Chondrocyte (in vitro differentiated cells): Measurements from ENCODE around the gene TMEM132E. TPM values are rescaled to one million over a fixed set of nuclear protein-coding genes. Genes with fewer than 3 reads are reported as not detected.

ENCODE experiments used
- DNase-seq: peaks from one replicate; pipeline ENCODE4 v3.0.0; 2021; ENCODE audit warnings: mixed read lengths, low spot score
- H3K27ac Mint-ChIP-seq: one replicate; pipeline ENCODE4 v1.8.0; 2021; ENCODE audit warnings: mild to moderate bottlenecking, moderate library complexity, mixed read lengths; ENCODE audit not compliant: unreplicated experiment
- H3K27me3 Mint-ChIP-seq: 2 replicates; pipeline ENCODE4 v1.8.0; 2021; ENCODE audit warnings: low read depth, mixed read lengths
- H3K36me3 Mint-ChIP-seq: 2 replicates; pipeline ENCODE4 v1.8.0; 2021; ENCODE audit warnings: low read depth, mixed read lengths
- H3K4me1 Mint-ChIP-seq: 2 replicates; pipeline ENCODE4 v1.8.0; 2021; ENCODE audit warnings: low read depth, mild to moderate bottlenecking, mixed read lengths
- H3K4me3 Mint-ChIP-seq: one replicate; pipeline ENCODE4 v1.8.0; 2021; ENCODE audit warnings: mild to moderate bottlenecking, moderate library complexity, mixed read lengths; ENCODE audit not compliant: unreplicated experiment
- H3K9me3 Mint-ChIP-seq: 2 replicates; pipeline ENCODE4 v1.8.0; 2021; ENCODE audit warnings: low read depth, mixed read lengths
- total RNA-seq: library from RNA; stranded (reverse); gene quantifications from 3 replicates; pipeline ENCODE4 v1.2.1, GENCODE V29; 2021
- TF ChIP-seq, protein P1 (sequence below): fragments of 200-600 bp; sonication (generic); IDR thresholded peaks from 2 replicates; pipeline ENCODE4 v1.5.0; 2021; ENCODE audit warnings: antibody characterized with exemption, mild to moderate bottlenecking, moderate library complexity

TMEM132E gene
- total RNA-seq, 1 donor from 2014 or later: 0.20 TPM

DNA sequence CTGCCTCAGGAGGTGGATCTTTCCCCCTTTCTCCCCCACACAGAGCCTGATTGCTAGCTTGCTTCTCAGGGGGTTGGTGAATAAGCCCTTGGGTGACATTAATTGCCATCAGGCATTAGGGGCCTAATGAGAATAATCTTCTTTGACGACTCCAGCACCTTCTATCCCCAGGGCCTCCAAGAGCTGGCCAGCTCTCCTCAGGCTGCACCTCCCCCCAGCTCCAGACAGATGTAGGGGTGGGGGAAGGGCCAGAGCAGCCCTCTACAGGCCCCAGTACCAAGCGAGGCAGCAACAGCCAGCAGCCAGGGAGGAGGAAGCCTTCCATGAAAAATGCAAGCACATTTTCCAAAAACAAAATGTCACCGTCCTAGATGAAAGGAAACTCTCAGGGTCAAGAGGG lies 1.4 kb upstream of the TMEM132E start:
- peaks cover 65% of the 10 kb centered on the region for H3K27me3 Mint-ChIP-seq
- H3K4me3 Mint-ChIP-seq: no peak overlapping the region
- H3K4me1 Mint-ChIP-seq: peaks cover 19% of the 10 kb centered on the region
- peaks cover 4% of the 10 kb centered on the region for H3K9me3 Mint-ChIP-seq
- TF ChIP-seq, protein P1, sequence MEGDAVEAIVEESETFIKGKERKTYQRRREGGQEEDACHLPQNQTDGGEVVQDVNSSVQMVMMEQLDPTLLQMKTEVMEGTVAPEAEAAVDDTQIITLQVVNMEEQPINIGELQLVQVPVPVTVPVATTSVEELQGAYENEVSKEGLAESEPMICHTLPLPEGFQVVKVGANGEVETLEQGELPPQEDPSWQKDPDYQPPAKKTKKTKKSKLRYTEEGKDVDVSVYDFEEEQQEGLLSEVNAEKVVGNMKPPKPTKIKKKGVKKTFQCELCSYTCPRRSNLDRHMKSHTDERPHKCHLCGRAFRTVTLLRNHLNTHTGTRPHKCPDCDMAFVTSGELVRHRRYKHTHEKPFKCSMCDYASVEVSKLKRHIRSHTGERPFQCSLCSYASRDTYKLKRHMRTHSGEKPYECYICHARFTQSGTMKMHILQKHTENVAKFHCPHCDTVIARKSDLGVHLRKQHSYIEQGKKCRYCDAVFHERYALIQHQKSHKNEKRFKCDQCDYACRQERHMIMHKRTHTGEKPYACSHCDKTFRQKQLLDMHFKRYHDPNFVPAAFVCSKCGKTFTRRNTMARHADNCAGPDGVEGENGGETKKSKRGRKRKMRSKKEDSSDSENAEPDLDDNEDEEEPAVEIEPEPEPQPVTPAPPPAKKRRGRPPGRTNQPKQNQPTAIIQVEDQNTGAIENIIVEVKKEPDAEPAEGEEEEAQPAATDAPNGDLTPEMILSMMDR: no peak
- H3K36me3 Mint-ChIP-seq: no peaks in the 10 kb centered on the region
- no peak overlapping the region for H3K27ac Mint-ChIP-seq
- no peak for DNase-seq

DNA sequence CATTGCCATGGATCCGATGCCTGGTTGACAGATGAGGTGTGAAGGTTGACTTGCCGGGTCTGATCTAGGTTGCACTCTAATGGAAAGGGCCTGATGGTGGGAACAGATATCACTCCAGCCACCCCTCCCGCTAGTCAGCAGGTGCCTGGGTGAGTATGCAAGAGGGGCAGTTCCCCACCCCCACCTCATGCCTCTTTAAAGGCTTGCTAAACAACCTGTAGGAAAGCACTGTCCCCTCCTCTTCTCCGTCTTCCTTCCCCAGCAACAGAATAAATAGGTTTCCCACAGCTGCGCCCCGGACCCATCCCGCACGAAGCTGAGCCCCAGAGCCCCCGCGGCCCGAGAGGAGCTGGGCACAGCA lies 746 bp upstream of the TMEM132E start:
- H3K27ac Mint-ChIP-seq: no peak overlapping the region
- peak overlapping the region; percentile 81 for H3K4me3 Mint-ChIP-seq
- H3K9me3 Mint-ChIP-seq: peaks cover 4% of the 10 kb centered on the region
- TF ChIP-seq, protein P1: no peak
- peaks cover 19% of the 10 kb centered on the region for H3K4me1 Mint-ChIP-seq
- H3K36me3 Mint-ChIP-seq: no peaks in the 10 kb centered on the region
- no peak for DNase-seq
- H3K27me3 Mint-ChIP-seq: peaks cover 65% of the 10 kb centered on the region

DNA sequence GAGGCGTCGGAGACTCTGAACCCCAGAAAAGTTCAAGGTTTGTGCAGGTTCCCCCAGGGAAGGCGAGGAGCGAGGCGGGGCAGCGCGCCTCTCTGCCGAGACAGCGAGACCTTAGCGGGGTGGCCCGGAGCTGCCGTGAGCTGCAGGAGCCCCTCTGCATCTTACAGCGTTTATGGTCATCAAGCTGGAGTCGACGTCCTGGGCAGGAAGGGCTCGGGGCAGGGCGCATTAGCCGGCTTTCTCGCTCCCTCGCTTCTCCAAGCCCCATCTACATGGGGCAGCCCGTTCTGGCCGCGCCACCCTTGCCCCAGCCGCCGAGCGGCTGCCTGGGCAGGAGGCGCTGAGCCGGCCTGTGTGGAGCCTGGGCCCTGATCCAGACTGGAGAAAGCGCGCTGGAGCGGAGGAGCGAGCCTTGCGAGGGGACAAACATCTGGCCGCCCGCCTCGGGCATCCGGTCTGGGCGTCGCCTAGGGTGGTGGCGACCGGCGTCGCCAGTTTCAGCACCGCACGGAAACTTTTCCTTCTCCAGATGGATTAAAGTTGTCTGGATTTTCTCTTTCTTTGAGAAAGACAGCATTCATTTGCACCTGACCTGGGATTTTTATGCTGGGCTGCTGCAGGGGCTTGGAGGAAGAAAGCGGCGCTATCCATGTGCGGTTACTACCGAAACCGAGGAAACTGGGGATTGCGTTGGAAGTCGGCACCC lies 750 bp downstream of the TMEM132E start:
- Mint-ChIP-seq H3K27me3 (peaks cover 69% of the 10 kb centered on the region), H3K4me1 (peaks cover 19% of the 10 kb centered on the region), H3K9me3 (peaks cover 1% of the 10 kb centered on the region), H3K36me3 (no peaks in the 10 kb centered on the region), H3K4me3 (peak overlapping the region; percentile 51), H3K27ac (no peak overlapping the region)
- TF ChIP-seq, protein P1: no peak
- no peak for DNase-seq

DNA sequence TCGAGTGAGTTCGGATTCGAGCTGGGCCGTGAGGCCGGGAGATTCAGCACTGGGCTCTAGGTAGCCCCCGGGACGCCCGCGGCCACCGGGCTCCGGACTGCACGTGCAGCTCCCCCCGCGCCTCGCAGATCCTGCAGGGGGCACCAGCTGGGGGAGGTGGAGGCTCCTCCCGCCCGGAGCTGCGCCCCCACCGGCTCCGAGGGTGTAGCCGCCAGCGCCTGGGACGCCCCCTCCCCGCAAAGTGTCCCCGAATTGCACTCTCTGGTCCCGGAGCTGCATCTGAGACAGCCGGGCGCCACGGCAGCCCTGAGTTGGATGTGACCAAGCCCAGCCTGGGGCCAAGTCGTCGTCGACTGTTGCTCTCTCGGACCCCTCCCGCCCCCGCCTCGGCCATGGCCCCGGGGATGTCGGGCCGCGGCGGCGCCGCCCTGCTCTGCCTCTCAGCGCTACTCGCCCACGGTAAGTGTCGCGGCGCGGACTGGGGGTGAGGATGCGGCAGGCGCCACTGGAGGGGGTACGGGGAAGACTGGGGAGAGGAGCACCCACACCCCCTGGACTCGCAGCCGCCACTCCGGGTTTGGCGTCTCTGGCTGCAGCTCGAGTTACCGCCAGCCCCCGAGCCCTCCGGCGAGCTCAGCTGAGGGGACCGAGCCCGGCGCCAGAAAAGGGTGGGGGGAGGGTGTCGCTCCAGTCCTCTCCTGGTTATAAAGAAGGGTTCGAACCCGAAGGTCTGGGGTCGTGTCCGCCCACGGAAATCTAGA lies 1.5 kb downstream of the TMEM132E start:
- TF ChIP-seq, protein P1: no peak
- peak overlapping the region; percentile 51 for H3K4me3 Mint-ChIP-seq
- H3K27ac Mint-ChIP-seq: no peak overlapping the region
- peaks cover 19% of the 10 kb centered on the region for H3K4me1 Mint-ChIP-seq
- H3K27me3 Mint-ChIP-seq: peaks cover 72% of the 10 kb centered on the region
- H3K9me3 Mint-ChIP-seq: no peaks in the 10 kb centered on the region
- DNase-seq: no peak
- H3K36me3 Mint-ChIP-seq: no peaks in the 10 kb centered on the region

DNA sequence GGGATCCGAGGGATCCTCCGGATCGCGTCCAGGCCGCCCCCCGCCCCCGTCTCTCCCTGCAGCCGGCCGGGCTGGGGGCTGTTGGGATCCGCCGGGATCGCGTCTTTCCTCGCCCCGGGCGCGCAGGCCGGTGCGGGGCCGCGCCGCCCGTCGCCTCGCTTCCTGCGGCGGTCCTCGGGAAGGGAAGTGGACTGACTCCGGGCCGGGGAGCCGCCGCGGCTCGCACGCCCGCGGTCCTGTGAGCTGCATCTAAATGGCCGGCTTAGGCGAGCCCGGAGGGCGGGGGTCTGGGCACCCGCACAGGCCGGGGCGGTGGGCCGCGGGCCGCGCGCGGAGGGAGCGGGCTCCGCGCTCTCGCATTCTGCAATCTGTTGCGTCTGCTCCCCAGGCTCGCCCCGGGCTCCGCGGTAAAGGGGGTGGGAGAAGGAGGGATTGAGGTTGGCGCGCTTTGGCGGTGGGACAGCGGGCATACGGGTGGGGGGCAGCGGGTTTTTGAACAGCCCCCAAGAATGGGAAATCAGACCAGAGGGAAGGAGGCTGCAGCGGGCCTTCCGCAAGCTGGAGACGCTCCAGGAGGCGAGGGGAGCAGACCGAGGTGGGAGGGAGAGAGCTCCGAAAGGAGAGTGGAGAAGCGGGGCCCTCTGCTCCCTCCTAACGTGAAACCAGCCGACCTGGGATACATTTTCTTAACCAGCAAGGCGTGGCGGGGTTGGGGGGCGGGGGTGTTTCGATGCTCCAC lies 2.2 kb downstream of the TMEM132E start:
- Mint-ChIP-seq H3K27ac (no peak overlapping the region), H3K36me3 (no peaks in the 10 kb centered on the region), H3K4me1 (peaks cover 19% of the 10 kb centered on the region), H3K27me3 (peaks cover 75% of the 10 kb centered on the region), H3K9me3 (no peaks in the 10 kb centered on the region), H3K4me3 (peak overlapping the region; percentile 31)
- TF ChIP-seq, protein P1: no peak
- no peak for DNase-seq
